Gastroesophageal sphincter (tissue), 3 donors: ENCODE data around the gene GRPR.

ENCODE experiments used
- CTCF ChIP-seq, 4 experiments: fragments of 200-600 bp in 2 of 4; fragments of 450-650 bp in 2 of 4; sonication (generic) in 1 of 4; IDR thresholded peaks; one replicate each; pipeline ENCODE4 v1.5.1; 2017 to 2019; ENCODE audit warnings: antibody characterized with exemption in 4 of 4, mild to moderate bottlenecking in 2 of 4, moderate library complexity in 2 of 4
- EP300 ChIP-seq: sonication (generic); formaldehyde crosslinking; IDR thresholded peaks from one replicate; pipeline ENCODE4 v1.6.1; 2017; ENCODE audit warnings: antibody characterized with exemption, mild to moderate bottlenecking
- POLR2A ChIP-seq, 2 donors: fragments of 450-650 bp; IDR thresholded peaks; one replicate each; pipeline ENCODE4 v1.6.1; 2017; ENCODE audit warnings: antibody characterized with exemption in 2 of 2, mild to moderate bottlenecking in 2 of 2, moderate library complexity in 1 of 2
- POLR2AphosphoS5 ChIP-seq: sonication (generic); formaldehyde crosslinking; IDR thresholded peaks from one replicate; pipeline ENCODE4 v1.6.1; 2017; ENCODE audit warnings: antibody characterized with exemption

DNA sequence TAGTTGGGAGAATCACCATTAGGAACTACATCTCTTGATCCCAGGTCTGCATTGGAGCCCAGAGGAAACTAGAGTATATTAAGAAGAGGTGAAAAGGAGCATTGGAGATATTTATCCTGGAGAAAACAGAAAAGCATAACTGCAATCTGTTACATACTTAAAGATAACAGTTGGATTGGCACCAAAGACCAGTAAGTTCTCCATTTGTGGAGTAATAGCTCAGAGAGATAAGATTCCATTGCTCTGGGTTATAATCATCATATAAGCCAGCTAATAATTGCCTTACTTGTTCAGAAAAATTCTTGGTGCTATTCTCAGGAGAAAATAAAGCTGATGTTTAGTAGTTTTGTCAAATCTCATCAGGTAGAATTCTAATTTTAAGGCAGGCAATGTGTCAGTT lies 20.6 kb downstream of the GRPR start:
- TF ChIP-seq CTCF (IDR thresholded peaks at IDR 0.05) (no peak), POLR2A (IDR thresholded peaks at IDR 0.05) (no peak), EP300 (no peak), POLR2AphosphoS5 (no peak)
